ENCODE measurements around the gene BPIFB3.

GRCh38 chr20:33119725-33120720, 66.3 kb downstream of the BPIFB3 start:
- no peak for TF ChIP-seq CTCF (IDR thresholded peaks at IDR 0.05)
- TF ChIP-seq POLR2A (IDR thresholded peaks at IDR 0.05), result no peak
